Measurements from ENCODE around the gene GPR32.
A peak's percentile ranks its signal among the peaks of the same experiment; 100 is the strongest.

DNA sequence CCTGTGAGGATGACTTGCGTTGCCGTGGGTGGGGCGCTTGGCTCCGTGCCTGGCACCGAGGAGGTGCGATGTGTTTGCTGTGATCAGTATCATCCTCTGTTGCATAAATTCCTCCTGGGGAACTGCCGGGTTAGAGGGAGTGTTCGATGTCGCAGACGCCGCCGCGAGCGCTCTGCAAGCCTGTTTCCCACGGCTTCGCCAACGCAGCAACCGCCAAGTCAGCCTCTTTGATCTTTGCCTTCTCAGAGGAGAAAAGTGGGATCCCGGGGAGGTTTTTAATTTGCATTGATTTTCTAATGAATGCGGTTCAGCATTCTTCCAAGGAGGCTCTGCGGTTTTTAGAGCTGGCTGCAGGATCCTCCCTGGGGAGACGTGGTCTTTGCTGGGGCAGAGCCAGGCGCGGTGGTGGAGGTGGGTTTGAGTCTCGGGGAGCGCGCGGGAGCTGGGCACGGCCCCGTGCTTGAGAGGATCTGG is 7.6 kb downstream of the GPR32 start:
- TF ChIP-seq EZH2phosphoT487 (IDR thresholded peaks at IDR 0.05) = peak; percentile 57
- TF ChIP-seq, protein P1, sequence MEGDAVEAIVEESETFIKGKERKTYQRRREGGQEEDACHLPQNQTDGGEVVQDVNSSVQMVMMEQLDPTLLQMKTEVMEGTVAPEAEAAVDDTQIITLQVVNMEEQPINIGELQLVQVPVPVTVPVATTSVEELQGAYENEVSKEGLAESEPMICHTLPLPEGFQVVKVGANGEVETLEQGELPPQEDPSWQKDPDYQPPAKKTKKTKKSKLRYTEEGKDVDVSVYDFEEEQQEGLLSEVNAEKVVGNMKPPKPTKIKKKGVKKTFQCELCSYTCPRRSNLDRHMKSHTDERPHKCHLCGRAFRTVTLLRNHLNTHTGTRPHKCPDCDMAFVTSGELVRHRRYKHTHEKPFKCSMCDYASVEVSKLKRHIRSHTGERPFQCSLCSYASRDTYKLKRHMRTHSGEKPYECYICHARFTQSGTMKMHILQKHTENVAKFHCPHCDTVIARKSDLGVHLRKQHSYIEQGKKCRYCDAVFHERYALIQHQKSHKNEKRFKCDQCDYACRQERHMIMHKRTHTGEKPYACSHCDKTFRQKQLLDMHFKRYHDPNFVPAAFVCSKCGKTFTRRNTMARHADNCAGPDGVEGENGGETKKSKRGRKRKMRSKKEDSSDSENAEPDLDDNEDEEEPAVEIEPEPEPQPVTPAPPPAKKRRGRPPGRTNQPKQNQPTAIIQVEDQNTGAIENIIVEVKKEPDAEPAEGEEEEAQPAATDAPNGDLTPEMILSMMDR (IDR thresholded peaks at IDR 0.05) = no peak

All from neural progenitor cell (in vitro differentiated cells).